K562 (cell line): ENCODE measurements around the gene TMEM176B. TPM values are rescaled to one million over a fixed set of nuclear protein-coding genes. Genes with fewer than 3 reads are reported as not detected.

Experiments used
- FOXA1 ChIP-seq: fragments of 450-650 bp; IDR thresholded peaks from 2 replicates; pipeline ENCODE4 v1.6.1; 2016; ENCODE audit warnings: mild to moderate bottlenecking, borderline replicate concordance
- L3MBTL2 ChIP-seq: fragments of 450-650 bp; IDR thresholded peaks from 2 replicates; pipeline ENCODE4 v1.6.1; 2016; ENCODE audit warnings: mild to moderate bottlenecking, moderate library complexity
- MXI1 ChIP-seq: IDR thresholded peaks from 2 replicates; pipeline ENCODE4 v1.6.1; 2011; ENCODE audit warnings: low read depth, mild to moderate bottlenecking, improper control_type of control experiment, low read length
- RNF2 ChIP-seq: sonication (generic); IDR thresholded peaks from 2 replicates; pipeline ENCODE4 v1.6.1; 2016
- SMAD1 ChIP-seq: fragments of 150-350 bp; IDR thresholded peaks from 2 replicates; pipeline ENCODE4 v1.6.1; 2014; ENCODE audit warnings: low read length, low read depth; ENCODE audit not compliant: partially characterized antibody
- ZBTB17 ChIP-seq: fragments of 450-650 bp; formaldehyde crosslinking; IDR thresholded peaks from 2 replicates; pipeline ENCODE4 v1.4.0; 2020; ENCODE audit warnings: mild to moderate bottlenecking
- ZBTB8A ChIP-seq: fragments of 450-650 bp; IDR thresholded peaks from 2 replicates; pipeline ENCODE4 v1.6.1; 2018; ENCODE audit warnings: mild to moderate bottlenecking, moderate library complexity; ENCODE audit not compliant: partially characterized antibody
- ZNF165 ChIP-seq: fragments of 250-450 bp; sonication (Bioruptor Pico); IDR thresholded peaks from 2 replicates; pipeline ENCODE4 v1.4.0; 2020; ENCODE audit warnings: borderline replicate concordance
- ZNF23 ChIP-seq: fragments of 250-450 bp; sonication (Bioruptor Pico); IDR thresholded peaks from 2 replicates; pipeline ENCODE4 v1.4.0; 2020; ENCODE audit warnings: mild to moderate bottlenecking
- polyA plus RNA-seq, 8 experiments: library from polyadenylated mRNA; depleted of rRNA in 4 of 8; stranded (reverse) in 5 of 8; unstranded in 3 of 8; fragments of >200 nt; fragmentation: Nextera tagmentation in 2 of 8; fragmentation: Illumina TruSeq in 1 of 8; extraction: Ambion mirVana in 2 of 8; extraction: Trizol in 1 of 8; gene quantifications; 2 replicates each; pipeline versions ENCODE4 v1.2.1 to v1.2.3, GENCODE V29; 2011 to 2014; ENCODE audit warnings: inconsistent platforms in 1 of 8, missing spikeins in 1 of 8
- total RNA-seq, 7 experiments: library from RNA; depleted of rRNA in 6 of 7; stranded (reverse); fragments of >200 nt in 6 of 7; fragmentation: Illumina TruSeq in 2 of 7; extraction: Trizol in 2 of 7; gene quantifications; 2 replicates each; pipeline versions ENCODE4 v1.2.1 to v1.2.3, GENCODE V29; 2011 to 2021; ENCODE audit warnings: low replicate concordance in 1 of 7
- TF ChIP-seq, protein P1 (sequence below): fragments of 450-650 bp; formaldehyde crosslinking; IDR thresholded peaks from 2 replicates; pipeline ENCODE4 v1.4.0; 2020; ENCODE audit warnings: mild to moderate bottlenecking
- TF ChIP-seq, protein P2 (sequence below): fragments of 450-650 bp; formaldehyde crosslinking; conservative IDR thresholded peaks from 2 replicates; pipeline ENCODE4 v1.4.0; 2022; ENCODE audit warnings: mild to moderate bottlenecking, missing genetic modification characterization
- TF ChIP-seq, protein P3 (sequence below): fragments of 450-650 bp; IDR thresholded peaks from 2 replicates; pipeline ENCODE4 v1.6.1; 2017; ENCODE audit warnings: antibody characterized with exemption, mild to moderate bottlenecking
- TF ChIP-seq, protein P4 (sequence below): fragments of 450-650 bp; IDR thresholded peaks from 2 replicates; pipeline ENCODE4 v1.7.1; 2018; ENCODE audit warnings: mild to moderate bottlenecking, low read depth; ENCODE audit not compliant: partially characterized antibody
- TF ChIP-seq, protein P5 (sequence below): sonication (generic); formaldehyde crosslinking; IDR thresholded peaks from 2 replicates; pipeline ENCODE4 v1.4.0; 2020; ENCODE audit warnings: mild to moderate bottlenecking, missing genetic modification reagents

The TMEM176B gene
- total and polyA plus RNA-seq, 9 of the 15 experiments (the other 6 are each of a cell fraction or from before 2014, with no cell fraction given): 0.19 to 0.60 TPM; not detected in 7

DNA sequence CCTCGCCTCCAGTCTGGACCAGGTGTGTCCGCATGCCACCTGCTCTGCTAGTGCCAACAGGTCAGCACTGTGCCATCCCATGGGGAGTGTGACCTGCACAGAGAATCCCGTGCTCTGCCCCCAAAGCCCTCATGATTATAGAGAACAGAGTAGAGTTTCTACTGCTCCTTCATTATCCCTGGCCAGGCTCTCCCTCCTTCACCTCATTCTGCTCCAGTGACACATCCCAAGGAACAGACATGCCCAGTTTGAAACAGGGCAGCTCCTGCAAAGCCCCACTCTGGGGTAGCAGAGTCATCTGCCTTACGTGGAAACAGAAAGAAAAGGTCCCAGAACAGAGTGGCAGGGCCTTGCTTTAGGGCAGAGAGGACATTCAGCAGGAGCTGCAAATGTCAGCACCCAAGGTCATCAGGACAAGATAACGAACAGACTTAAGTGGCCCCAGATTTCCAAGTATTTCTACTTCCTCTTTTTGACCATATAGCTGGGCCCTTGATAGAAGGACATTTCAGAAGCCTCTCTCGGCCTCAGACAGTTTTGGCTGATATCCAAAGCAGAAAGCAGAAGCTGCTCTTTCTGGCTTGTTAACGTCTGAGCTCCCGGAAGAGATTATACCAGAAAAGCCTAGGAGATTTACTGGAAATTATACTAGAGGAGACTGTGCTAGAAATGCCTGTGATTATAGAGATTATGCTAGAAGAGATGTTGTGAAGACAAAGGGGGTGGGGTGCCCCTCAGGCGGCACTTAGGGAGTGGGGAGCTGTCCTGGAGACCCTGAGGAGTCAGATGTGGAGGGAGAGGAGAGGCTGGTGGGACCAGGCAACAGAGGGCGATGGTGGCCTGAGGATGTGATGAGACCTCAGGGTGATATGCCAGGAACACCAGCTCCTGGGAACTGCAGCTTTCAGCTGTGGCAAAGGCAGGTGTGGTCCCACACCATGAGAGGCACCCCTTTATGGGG is 12.6 kb downstream of the TMEM176B start (continued):
- TF ChIP-seq ZNF165 (CRISPR knock-in tag): 0 out of 2 replicates have a peak, but pooled peaks have one; percentile 52
- TF ChIP-seq SMAD1: peak; percentile 70
- TF ChIP-seq, protein P1, sequence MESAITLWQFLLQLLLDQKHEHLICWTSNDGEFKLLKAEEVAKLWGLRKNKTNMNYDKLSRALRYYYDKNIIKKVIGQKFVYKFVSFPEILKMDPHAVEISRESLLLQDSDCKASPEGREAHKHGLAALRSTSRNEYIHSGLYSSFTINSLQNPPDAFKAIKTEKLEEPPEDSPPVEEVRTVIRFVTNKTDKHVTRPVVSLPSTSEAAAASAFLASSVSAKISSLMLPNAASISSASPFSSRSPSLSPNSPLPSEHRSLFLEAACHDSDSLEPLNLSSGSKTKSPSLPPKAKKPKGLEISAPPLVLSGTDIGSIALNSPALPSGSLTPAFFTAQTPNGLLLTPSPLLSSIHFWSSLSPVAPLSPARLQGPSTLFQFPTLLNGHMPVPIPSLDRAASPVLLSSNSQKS (CRISPR knock-in tag): no peak
- no peak for TF ChIP-seq FOXA1
- no peak for TF ChIP-seq ZNF23 (CRISPR knock-in tag)
- TF ChIP-seq ZBTB17 (CRISPR knock-in tag): peak; percentile 64; the same call in 1 of the 2 replicates
- no peak for TF ChIP-seq ZBTB8A
- TF ChIP-seq, protein P2, sequence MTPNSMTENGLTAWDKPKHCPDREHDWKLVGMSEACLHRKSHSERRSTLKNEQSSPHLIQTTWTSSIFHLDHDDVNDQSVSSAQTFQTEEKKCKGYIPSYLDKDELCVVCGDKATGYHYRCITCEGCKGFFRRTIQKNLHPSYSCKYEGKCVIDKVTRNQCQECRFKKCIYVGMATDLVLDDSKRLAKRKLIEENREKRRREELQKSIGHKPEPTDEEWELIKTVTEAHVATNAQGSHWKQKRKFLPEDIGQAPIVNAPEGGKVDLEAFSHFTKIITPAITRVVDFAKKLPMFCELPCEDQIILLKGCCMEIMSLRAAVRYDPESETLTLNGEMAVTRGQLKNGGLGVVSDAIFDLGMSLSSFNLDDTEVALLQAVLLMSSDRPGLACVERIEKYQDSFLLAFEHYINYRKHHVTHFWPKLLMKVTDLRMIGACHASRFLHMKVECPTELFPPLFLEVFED (CRISPR knock-in tag): 0 out of 2 replicates have a peak, but pooled peaks have one; percentile 36
- TF ChIP-seq, protein P3, sequence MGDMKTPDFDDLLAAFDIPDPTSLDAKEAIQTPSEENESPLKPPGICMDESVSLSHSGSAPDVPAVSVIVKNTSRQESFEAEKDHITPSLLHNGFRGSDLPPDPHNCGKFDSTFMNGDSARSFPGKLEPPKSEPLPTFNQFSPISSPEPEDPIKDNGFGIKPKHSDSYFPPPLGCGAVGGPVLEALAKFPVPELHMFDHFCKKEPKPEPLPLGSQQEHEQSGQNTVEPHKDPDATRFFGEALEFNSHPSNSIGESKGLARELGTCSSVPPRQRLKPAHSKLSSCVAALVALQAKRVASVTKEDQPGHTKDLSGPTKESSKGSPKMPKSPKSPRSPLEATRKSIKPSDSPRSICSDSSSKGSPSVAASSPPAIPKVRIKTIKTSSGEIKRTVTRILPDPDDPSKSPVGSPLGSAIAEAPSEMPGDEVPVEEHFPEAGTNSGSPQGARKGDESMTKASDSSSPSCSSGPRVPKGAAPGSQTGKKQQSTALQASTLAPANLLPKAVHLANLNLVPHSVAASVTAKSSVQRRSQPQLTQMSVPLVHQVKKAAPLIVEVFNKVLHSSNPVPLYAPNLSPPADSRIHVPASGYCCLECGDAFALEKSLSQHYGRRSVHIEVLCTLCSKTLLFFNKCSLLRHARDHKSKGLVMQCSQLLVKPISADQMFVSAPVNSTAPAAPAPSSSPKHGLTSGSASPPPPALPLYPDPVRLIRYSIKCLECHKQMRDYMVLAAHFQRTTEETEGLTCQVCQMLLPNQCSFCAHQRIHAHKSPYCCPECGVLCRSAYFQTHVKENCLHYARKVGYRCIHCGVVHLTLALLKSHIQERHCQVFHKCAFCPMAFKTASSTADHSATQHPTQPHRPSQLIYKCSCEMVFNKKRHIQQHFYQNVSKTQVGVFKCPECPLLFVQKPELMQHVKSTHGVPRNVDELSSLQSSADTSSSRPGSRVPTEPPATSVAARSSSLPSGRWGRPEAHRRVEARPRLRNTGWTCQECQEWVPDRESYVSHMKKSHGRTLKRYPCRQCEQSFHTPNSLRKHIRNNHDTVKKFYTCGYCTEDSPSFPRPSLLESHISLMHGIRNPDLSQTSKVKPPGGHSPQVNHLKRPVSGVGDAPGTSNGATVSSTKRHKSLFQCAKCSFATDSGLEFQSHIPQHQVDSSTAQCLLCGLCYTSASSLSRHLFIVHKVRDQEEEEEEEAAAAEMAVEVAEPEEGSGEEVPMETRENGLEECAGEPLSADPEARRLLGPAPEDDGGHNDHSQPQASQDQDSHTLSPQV: no peak
- no peak for TF ChIP-seq MXI1
- peak; percentile 42 for TF ChIP-seq L3MBTL2
- TF ChIP-seq, protein P4, sequence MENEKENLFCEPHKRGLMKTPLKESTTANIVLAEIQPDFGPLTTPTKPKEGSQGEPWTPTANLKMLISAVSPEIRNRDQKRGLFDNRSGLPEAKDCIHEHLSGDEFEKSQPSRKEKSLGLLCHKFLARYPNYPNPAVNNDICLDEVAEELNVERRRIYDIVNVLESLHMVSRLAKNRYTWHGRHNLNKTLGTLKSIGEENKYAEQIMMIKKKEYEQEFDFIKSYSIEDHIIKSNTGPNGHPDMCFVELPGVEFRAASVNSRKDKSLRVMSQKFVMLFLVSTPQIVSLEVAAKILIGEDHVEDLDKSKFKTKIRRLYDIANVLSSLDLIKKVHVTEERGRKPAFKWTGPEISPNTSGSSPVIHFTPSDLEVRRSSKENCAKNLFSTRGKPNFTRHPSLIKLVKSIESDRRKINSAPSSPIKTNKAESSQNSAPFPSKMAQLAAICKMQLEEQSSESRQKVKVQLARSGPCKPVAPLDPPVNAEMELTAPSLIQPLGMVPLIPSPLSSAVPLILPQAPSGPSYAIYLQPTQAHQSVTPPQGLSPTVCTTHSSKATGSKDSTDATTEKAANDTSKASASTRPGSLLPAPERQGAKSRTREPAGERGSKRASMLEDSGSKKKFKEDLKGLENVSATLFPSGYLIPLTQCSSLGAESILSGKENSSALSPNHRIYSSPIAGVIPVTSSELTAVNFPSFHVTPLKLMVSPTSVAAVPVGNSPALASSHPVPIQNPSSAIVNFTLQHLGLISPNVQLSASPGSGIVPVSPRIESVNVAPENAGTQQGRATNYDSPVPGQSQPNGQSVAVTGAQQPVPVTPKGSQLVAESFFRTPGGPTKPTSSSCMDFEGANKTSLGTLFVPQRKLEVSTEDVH: peak; percentile 58
- TF ChIP-seq RNF2: peak; percentile 89
- TF ChIP-seq, protein P5, sequence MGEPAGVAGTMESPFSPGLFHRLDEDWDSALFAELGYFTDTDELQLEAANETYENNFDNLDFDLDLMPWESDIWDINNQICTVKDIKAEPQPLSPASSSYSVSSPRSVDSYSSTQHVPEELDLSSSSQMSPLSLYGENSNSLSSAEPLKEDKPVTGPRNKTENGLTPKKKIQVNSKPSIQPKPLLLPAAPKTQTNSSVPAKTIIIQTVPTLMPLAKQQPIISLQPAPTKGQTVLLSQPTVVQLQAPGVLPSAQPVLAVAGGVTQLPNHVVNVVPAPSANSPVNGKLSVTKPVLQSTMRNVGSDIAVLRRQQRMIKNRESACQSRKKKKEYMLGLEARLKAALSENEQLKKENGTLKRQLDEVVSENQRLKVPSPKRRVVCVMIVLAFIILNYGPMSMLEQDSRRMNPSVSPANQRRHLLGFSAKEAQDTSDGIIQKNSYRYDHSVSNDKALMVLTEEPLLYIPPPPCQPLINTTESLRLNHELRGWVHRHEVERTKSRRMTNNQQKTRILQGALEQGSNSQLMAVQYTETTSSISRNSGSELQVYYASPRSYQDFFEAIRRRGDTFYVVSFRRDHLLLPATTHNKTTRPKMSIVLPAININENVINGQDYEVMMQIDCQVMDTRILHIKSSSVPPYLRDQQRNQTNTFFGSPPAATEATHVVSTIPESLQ (CRISPR knock-in tag): 0 out of 2 replicates have a peak, but pooled peaks have one; percentile 41
